ENCODE data around the gene ATG12. TPM values are rescaled to one million over a fixed set of nuclear protein-coding genes. Genes with fewer than 3 reads are reported as not detected.
A peak's percentile ranks its signal among the peaks of the same experiment; 100 is the strongest.

ATG12 gene
- total and polyA plus RNA-seq, 2 of the 8 experiments (the other 6 are each of a cell fraction or from before 2014, with no cell fraction given): 23.8 to 49.3 TPM

DNA sequence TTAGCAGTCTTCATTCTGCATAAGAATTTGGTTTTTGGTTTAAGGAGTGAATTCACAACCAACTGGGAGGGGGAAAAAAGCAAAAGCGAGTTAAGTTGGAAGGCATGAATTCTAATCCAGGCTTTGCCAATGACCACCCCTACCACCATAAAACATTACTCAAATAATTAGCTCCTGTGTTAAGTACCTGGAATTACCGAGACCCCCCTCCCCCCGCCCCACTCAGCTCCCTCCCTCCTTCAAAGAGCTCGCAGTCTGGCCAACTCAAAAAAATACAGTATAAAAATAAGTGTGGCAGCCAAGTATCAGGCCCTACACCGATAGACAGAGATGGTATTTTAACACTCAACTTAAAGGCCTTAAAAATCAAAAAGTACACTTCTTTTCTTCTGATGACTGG, 492 bp downstream of the ATG12 start:
- H2BK120ac ChIP-seq (replicated peaks; ENCODE audit: low read depth, low read length): no peak overlapping the region
- no peak overlapping the region for H3K4ac ChIP-seq (replicated peaks; ENCODE audit: insufficient read length, low read depth, low read length)
- peaks cover 7 to 11% of the 10 kb centered on the region in 2 experiments for H4K20me1 ChIP-seq (replicated peaks in 1 of 2; ENCODE audit: control insufficient read depth in 1 of 2, insufficient read depth in 2 of 2, low read length in 2 of 2)
- no peaks in the 10 kb centered on the region for H3K27me3 ChIP-seq (replicated peaks in 1 of 4; ENCODE audit: control insufficient read depth in 3 of 4, extremely low read depth in 1 of 4, insufficient read depth in 3 of 4, low read length in 3 of 4)
- H2BK15ac ChIP-seq (ENCODE audit: low read length): no peak overlapping the region
- ChIA-PET CTCF (ENCODE audit: partially characterized antibody) (interaction anchor here (0.6 to 3.4 kb wide), 13 partner anchors 9 to 265 kb away, joined by 3 to 26 read pairs (median 7); partner anchors contain the start of gene CDO1), POLR2A (ENCODE audit: partially characterized antibody) (interaction anchor here (0.6 to 3.5 kb wide), 12 partner anchors 14 to 297 kb away, joined by 3 to 11 read pairs (median 4); partner anchors contain the start of genes CDO1, COMMD10 and TMED7)
- no peaks in the 10 kb centered on the region for H3K9me3 ChIP-seq (ENCODE audit: insufficient read depth in 2 of 2, low read depth in 1 of 2, low read length in 1 of 2)
- 0% methylated on average over 4 of the region's 5 CpGs; no CpG with 5 or more reads in 1 of the 2 experiments for WGBS, 2 experiments (ENCODE audit: extremely low coverage in 1 of 2, insufficient coverage in 1 of 2, insufficient read length in 1 of 2, insufficient replicate concordance in 2 of 2, low coverage in 1 of 2, low lambda C conversion rate in 2 of 2, missing lambda C conversion rate in 1 of 2)
- H3K4me1 ChIP-seq (replicated peaks in 1 of 4; ENCODE audit: control insufficient read depth in 3 of 4, insufficient read depth in 4 of 4, low read length in 3 of 4): peaks cover 0 to 5% (median 1%) of the 10 kb centered on the region in 4 experiments; a peak in 2 of 7 replicates
- no peak overlapping the region for H3K14ac ChIP-seq (ENCODE audit: insufficient read length)
- no peak overlapping the region for H2BK5ac ChIP-seq (ENCODE audit: low read depth, low read length)
- H3K18ac ChIP-seq (ENCODE audit: extremely low read depth, low read length): no peak overlapping the region
- 0 out of 2 replicates have a peak, but pooled peaks cover 2% of the 10 kb centered on the region for H3K79me1 ChIP-seq (ENCODE audit: low read depth, low read length)
- H3K79me2 ChIP-seq (ENCODE audit: control insufficient read depth in 1 of 2, insufficient read depth in 2 of 2, low read length in 2 of 2): peaks cover 6 to 75% of the 10 kb centered on the region in 2 experiments; a peak in 3 of 4 replicates
- no peak overlapping the region; the same call in 1 of the 2 replicates for H2BK12ac ChIP-seq (ENCODE audit: low read depth, low read length)
- H4K5ac ChIP-seq (ENCODE audit: insufficient read length, low read depth, low read length): no peak overlapping the region
- H3K4me3 ChIP-seq (ENCODE audit: extremely low read depth in 1 of 4, insufficient read depth in 2 of 4, low read depth in 3 of 4, low read length in 4 of 4): peak overlapping the region; percentile 75 to 89 (median 84)
- H3K23me2 ChIP-seq (ENCODE audit: low read depth, low read length): peaks cover 5% of the 10 kb centered on the region; the same call in 1 of the 2 replicates
- H3K56ac ChIP-seq (replicated peaks; ENCODE audit: insufficient read length, low read depth, low read length): no peak overlapping the region
- peaks cover 0 to 18% (median 11%) of the 10 kb centered on the region in 4 experiments; a peak in 3 of 8 replicates for H3K36me3 ChIP-seq (ENCODE audit: control insufficient read depth in 2 of 4, insufficient read depth in 4 of 4, low read length in 3 of 4)
- no peak overlapping the region for H2AK5ac ChIP-seq (ENCODE audit: low read depth, low read length)
- FAIRE-seq (no peak), DNase-seq (ENCODE audit: low read depth in 1 of 2, low spot score in 2 of 2) (no peak)
- H4K91ac ChIP-seq (replicated peaks; ENCODE audit: insufficient read length, low read length): no peak overlapping the region
- TF ChIP-seq ZNF274 (IDR thresholded peaks at IDR 0.05; ENCODE audit: borderline replicate concordance, extremely low read depth, low read length): no peak
- no peak for TF ChIP-seq NANOG (IDR thresholded peaks at IDR 0.05; ENCODE audit: insufficient read depth, low read depth, low read length, poor library complexity, severe bottlenecking)
- no peak for TF ChIP-seq SIX5 (IDR thresholded peaks at IDR 0.05; ENCODE audit: low read depth, low read length)
- no peak for TF ChIP-seq BCL11A (IDR thresholded peaks at IDR 0.05; ENCODE audit: low read depth in 2 of 2, low read length in 2 of 2)
- no peak for TF ChIP-seq CEBPB (IDR thresholded peaks at IDR 0.05; ENCODE audit: low read depth, low read length)
- no peak for TF ChIP-seq SIRT6 (IDR thresholded peaks at IDR 0.05; ENCODE audit: low read length)
- TF ChIP-seq HDAC6 (IDR thresholded peaks at IDR 0.05; ENCODE audit: low read depth, low read length): no peak
- no peak for TF ChIP-seq KDM1A (IDR thresholded peaks at IDR 0.05; ENCODE audit: borderline replicate concordance, low read length)
- no peak for TF ChIP-seq SP1 (IDR thresholded peaks at IDR 0.05; ENCODE audit: low read depth, low read length)
- TF ChIP-seq GTF2F1 (IDR thresholded peaks at IDR 0.05; ENCODE audit: borderline replicate concordance, low read depth, low read length): no peak
- no peak overlapping the region for H4K8ac ChIP-seq (ENCODE audit: extremely low read depth, insufficient read depth, low read length)
- peak overlapping the region; percentile 90 to 96 for H3K4me2 ChIP-seq (ENCODE audit: insufficient read depth in 1 of 2, low read depth in 2 of 2, low read length in 2 of 2)
- peak overlapping the region; percentile 82 to 96 (median 88) for H3K9ac ChIP-seq (replicated peaks in 1 of 4; ENCODE audit: extremely low read depth in 1 of 4, low read depth in 3 of 4, low read length in 3 of 4)
- no peak overlapping the region for H3K23ac ChIP-seq (ENCODE audit: insufficient read length)
- H3K27ac ChIP-seq (ENCODE audit: low read depth, low read length): peak overlapping the region; percentile 97
- H2BK20ac ChIP-seq (ENCODE audit: low read length): no peak overlapping the region
- no peak overlapping the region for H2AFZ ChIP-seq (ENCODE audit: low read length)
